ENCODE measurements around the gene TCAF2. TPM values are rescaled to one million over a fixed set of nuclear protein-coding genes. Genes with fewer than 3 reads are reported as not detected.
A peak's percentile ranks its signal among the peaks of the same experiment; 100 is the strongest.
"Not testable (repeated sequence)": the region's sequence is repeated elsewhere in the genome, so short reads cannot be mapped to it uniquely, and the experiment has no call there.

The TCAF2 gene
- total RNA-seq, 3 donors from 2014 or later: 19.7 to 25.6 (median 21.9) TPM

DNA sequence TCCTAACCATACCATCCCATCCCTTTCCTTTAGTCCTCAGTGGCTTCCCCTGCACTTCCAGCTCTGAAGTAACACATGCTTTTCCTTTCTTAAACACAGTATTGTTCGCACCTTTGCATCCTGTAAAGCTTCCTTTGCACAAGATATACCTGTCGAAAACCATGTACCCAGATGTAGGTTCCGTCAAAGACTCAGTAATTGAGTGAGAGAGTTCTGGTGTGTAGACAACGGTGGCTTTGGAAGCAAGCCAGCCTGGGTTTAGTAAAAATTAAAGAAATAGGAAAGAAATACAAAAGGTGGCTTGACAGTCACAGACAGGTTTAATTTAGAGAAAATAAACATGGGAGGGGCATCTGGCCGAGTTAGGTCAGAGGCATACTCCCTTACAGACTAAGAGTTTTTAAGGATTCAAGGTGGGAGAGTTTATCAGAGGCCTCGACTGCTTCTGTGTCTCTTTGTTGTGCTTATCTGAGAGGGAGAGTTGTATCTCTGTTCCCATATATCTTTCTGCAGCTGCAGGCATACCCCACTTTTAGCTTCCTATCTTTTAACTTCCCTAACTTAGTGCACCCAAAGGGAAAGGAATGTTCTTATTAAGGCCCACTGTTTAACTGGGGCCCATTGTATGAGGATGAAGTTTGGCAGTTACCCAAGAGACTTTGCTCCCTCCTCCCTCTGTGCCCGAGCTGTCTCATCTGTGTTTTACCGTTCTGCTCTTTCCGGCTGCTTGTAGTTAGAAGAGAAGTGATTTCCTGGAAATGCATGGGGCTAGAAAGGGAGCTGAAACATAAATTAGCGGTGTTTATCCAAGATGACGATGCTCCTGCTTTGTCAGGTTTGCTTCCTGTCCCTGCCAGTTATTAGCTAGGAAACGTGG lies 14.8 kb downstream of the TCAF2 start:
- not testable (repeated sequence) for DNase-seq; H3K9me3 Mint-ChIP-seq; H3K27me3 Mint-ChIP-seq (ENCODE audit: low read depth); H3K4me3 Mint-ChIP-seq; H3K36me3 Mint-ChIP-seq (ENCODE audit: insufficient read depth); H3K4me1 Mint-ChIP-seq (ENCODE audit: low read depth)
- ATAC-seq: peak; percentile 67 to 72

DNA sequence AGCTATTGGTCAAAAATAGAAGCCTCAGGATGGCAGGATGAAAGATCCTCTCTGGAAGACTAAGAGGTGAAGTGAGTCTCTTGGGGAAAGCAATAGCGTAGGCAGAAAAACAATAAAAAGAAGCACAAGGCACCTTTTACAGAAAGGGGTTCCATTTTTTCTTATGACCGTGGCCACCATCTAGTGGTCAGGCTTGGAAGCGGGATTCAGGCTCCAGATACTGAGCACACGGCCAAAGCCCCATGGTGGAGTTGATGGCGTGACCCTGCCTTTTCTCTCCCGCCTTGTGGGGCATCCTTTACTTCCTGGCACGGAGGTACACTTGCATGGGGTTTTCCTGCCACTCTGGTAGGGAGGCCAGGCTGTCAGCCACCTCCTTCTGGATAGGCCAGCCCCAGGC lies 18.6 kb downstream of the TCAF2 start:
- H3K4me1 Mint-ChIP-seq (ENCODE audit: low read depth); H3K9me3 Mint-ChIP-seq; ATAC-seq; H3K27me3 Mint-ChIP-seq (ENCODE audit: low read depth); DNase-seq; H3K36me3 Mint-ChIP-seq (ENCODE audit: insufficient read depth); H3K4me3 Mint-ChIP-seq: not testable (repeated sequence)

DNA sequence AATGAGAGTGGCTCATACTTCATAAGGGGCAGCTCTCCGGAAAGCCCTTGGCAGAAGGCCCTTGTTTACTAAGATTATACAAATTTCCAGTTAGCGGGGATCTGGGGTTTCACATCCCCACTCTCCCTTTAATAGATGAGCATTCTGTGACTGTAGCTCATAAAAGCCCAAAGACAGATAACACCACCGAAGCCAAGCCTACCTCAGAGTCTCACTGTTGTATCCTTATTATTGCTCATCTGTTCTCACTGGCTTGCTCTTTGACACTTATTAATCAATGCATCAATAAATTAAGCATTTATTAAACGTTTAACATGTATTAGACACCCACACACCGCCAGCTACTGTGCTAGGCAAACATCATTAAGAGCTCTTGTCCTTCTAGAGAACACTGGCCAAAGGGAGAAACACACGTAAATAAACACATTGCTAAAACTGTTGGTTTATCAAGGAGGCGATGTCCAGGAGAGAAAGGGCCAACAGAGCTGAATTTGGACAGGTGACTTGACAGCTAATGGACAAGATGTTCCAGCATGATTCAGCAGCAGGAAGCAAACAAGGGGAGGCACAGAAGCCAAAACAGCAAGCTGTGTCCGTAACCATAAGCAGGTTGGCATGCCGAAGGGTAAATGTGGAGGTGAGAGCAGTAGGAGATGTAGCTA lies 19.9 kb downstream of the TCAF2 start:
- H3K4me3 Mint-ChIP-seq; H3K9me3 Mint-ChIP-seq; H3K4me1 Mint-ChIP-seq (ENCODE audit: low read depth); ATAC-seq; H3K27me3 Mint-ChIP-seq (ENCODE audit: low read depth); H3K36me3 Mint-ChIP-seq (ENCODE audit: insufficient read depth); DNase-seq: not testable (repeated sequence)

DNA sequence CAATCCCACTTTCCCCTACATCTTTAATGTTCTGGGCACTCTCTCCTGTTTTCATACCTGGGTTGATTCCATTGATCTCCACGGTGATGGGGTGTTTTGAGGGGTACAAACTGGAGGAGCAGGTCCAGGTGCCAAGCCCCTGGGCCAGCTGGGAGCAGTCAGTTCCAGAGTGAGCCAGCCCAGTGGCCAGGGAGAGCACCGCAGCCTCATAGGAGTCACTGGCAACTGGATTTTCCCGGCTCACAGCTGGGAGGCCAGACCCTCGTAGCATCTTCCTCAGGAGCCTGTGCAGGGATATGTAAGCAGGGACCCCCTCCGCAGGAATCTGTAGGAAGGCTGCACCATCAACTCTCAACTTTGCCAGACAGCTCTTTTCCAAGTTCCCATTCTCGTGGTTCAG lies 25.8 kb downstream of the TCAF2 start:
- not testable (repeated sequence) for H3K36me3 Mint-ChIP-seq (ENCODE audit: insufficient read depth); H3K27me3 Mint-ChIP-seq (ENCODE audit: low read depth); ATAC-seq; H3K4me3 Mint-ChIP-seq; H3K4me1 Mint-ChIP-seq (ENCODE audit: low read depth); H3K9me3 Mint-ChIP-seq; DNase-seq

DNA sequence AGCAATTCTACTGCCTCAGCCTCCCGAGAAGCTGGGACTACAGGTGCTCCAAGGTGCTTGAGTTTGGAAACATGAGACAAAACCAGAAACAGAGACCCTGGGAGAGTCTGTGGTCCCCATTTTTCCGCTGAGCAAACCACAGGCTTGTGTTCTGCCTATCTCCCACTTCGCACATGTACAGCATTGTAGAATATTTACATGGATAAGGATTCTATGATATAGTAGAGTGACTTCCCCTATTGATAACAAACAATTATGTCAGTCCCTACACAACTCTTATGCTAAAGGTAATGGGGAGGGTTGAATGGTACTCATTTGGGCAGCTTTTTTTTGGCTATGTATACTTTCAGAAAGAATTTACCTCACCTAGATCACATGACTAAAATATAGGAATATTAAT lies 29.1 kb downstream of the TCAF2 start:
- H3K4me3 Mint-ChIP-seq; ATAC-seq; DNase-seq; H3K9me3 Mint-ChIP-seq; H3K27me3 Mint-ChIP-seq (ENCODE audit: low read depth); H3K4me1 Mint-ChIP-seq (ENCODE audit: low read depth); H3K36me3 Mint-ChIP-seq (ENCODE audit: insufficient read depth): not testable (repeated sequence)

DNA sequence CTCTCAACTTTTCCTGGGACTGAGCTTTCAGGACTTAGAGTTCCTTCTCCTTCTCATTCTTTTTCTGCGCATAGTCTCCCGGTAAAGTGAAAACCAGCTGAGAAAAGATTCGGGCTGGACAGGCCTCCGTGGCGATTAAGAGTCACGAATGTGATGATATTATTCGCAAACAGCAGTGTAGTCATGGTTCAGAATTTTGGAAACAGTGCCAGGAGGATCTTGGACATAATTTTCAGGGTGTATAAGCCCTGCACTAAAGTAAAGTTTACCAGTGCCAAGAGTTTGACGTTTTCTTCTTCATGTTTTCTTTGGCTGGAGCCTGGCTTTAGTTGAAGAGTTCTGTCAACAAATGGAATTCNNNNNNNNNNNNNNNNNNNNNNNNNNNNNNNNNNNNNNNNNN lies 29.7 kb downstream of the TCAF2 start:
- not testable (repeated sequence) for ATAC-seq, H3K4me3 Mint-ChIP-seq

More for the DNA sequence above, 29.7 kb downstream of the TCAF2 start:
- not testable (repeated sequence) for H3K9me3 Mint-ChIP-seq; H3K4me1 Mint-ChIP-seq (ENCODE audit: low read depth); H3K27me3 Mint-ChIP-seq (ENCODE audit: low read depth); H3K36me3 Mint-ChIP-seq (ENCODE audit: insufficient read depth); DNase-seq

Other genes starting within 250 kb of the TCAF2 start
- gene ZYX, start 239.6 kb upstream of the TCAF2 start, total RNA-seq: 10 to 100 TPM; 89.0 to 94.2 (median 90.6) TPM
- 1 to 10 TPM; 1.1 to 1.9 (median 1.5) TPM for gene EPHA1, start 212.1 kb upstream of the TCAF2 start, total RNA-seq
- gene TAS2R60, start 177.5 kb upstream of the TCAF2 start, total RNA-seq: not detected
- gene TAS2R41, start 143.1 kb upstream of the TCAF2 start, total RNA-seq: not detected
- under 1 TPM in 1 of 3 donors, not detected in 2; 0.63 TPM for gene CTAGE15, start 49.2 kb upstream of the TCAF2 start, total RNA-seq
- gene CTAGE6, start 136.7 kb downstream of the TCAF2 start, total RNA-seq: under 1 TPM; 0.21 to 0.35 (median 0.30) TPM

Data from activated T-cell treated with anti-CD3 and anti-CD28 coated beads, Interleukin-2, amount 50 U/mL, for 4 hours (primary cell).